Measurements from ENCODE around the gene THSD4. TPM values are rescaled to one million over a fixed set of nuclear protein-coding genes. Genes with fewer than 3 reads are reported as not detected.

Gene THSD4
- total RNA-seq, 6 donors from 2014 or later = 16.8 to 39.7 (median 21.7) TPM

GRCh38 chr15:71456362-71456761 lies 341.1 kb downstream of the THSD4 start:
- H3K36me3 ChIP-seq = no peaks in the 10 kb centered on the region
- no peaks in the 10 kb centered on the region for H3K9me3 ChIP-seq
- no peak overlapping the region for H3K4me3 ChIP-seq
- no peak overlapping the region for H3K27ac ChIP-seq
- TF ChIP-seq CTCF (IDR thresholded peaks at IDR 0.05) (no peak), EP300 (IDR thresholded peaks at IDR 0.05) (no peak), POLR2A (IDR thresholded peaks at IDR 0.05) (no peak), POLR2AphosphoS5 (IDR thresholded peaks at IDR 0.05) (no peak)
- DNase-seq = no peak
- H3K27me3 ChIP-seq = no peaks in the 10 kb centered on the region
- H3K4me1 ChIP-seq = peaks cover 0 to 8% (median 3%) of the 10 kb centered on the region in 4 donors
- no peak for ATAC-seq (ENCODE audit: low FRiP score in 2 of 2)

- Histone ChIP-seq H3K9me3 (no peaks in the 10 kb centered on the region), H3K27me3 (no peaks in the 10 kb centered on the region), H3K4me1 (peaks cover 0 to 8% (median 3%) of the 10 kb centered on the region in 4 donors), H3K36me3 (no peaks in the 10 kb centered on the region), H3K4me3 (no peak overlapping the region), H3K27ac (no peak overlapping the region)
- ATAC-seq (ENCODE audit: low FRiP score in 2 of 2) (no peak), DNase-seq (no peak)
- TF ChIP-seq EP300 (IDR thresholded peaks at IDR 0.05) (no peak), CTCF (IDR thresholded peaks at IDR 0.05) (no peak), POLR2AphosphoS5 (IDR thresholded peaks at IDR 0.05) (no peak), POLR2A (IDR thresholded peaks at IDR 0.05) (no peak)
- 95 to 97% methylated on average over 3 of the region's 3 CpGs for WGBS, 2 donors
Measured at GRCh38 chr15:71456811-71457210, 341.5 kb downstream of the THSD4 start.

- WGBS, 2 donors = 57 to 66% methylated on average over 2 of the region's 2 CpGs
- no peak overlapping the region for H3K27ac ChIP-seq
- no peaks in the 10 kb centered on the region for H3K9me3 ChIP-seq
- no peaks in the 10 kb centered on the region for H3K36me3 ChIP-seq
- H3K4me1 ChIP-seq = peaks cover 0 to 8% (median 3%) of the 10 kb centered on the region in 4 donors
- ATAC-seq (ENCODE audit: low FRiP score in 2 of 2) = no peak
- DNase-seq = no peak
- no peak overlapping the region for H3K4me3 ChIP-seq
- TF ChIP-seq POLR2A (IDR thresholded peaks at IDR 0.05) = no peak
- TF ChIP-seq POLR2AphosphoS5 (IDR thresholded peaks at IDR 0.05) = no peak
- no peak for TF ChIP-seq EP300 (IDR thresholded peaks at IDR 0.05)
- no peak for TF ChIP-seq CTCF (IDR thresholded peaks at IDR 0.05)
- no peaks in the 10 kb centered on the region for H3K27me3 ChIP-seq
Measured at GRCh38 chr15:71458089-71458660, 342.9 kb downstream of the THSD4 start.

- H3K4me1 ChIP-seq = no peaks in the 10 kb centered on the region
- ATAC-seq (ENCODE audit: low FRiP score in 2 of 2) = no peak
- WGBS, 2 donors = 78 to 100% methylated on average over 1 of the region's 1 CpG
- H3K4me3 ChIP-seq = no peak overlapping the region
- no peaks in the 10 kb centered on the region for H3K9me3 ChIP-seq
- TF ChIP-seq CTCF (IDR thresholded peaks at IDR 0.05) = no peak
- no peak for TF ChIP-seq EP300 (IDR thresholded peaks at IDR 0.05)
- no peak for TF ChIP-seq POLR2A (IDR thresholded peaks at IDR 0.05)
- no peaks in the 10 kb centered on the region for H3K36me3 ChIP-seq
- no peaks in the 10 kb centered on the region for H3K27me3 ChIP-seq
- H3K27ac ChIP-seq = no peak overlapping the region
- DNase-seq = no peak
Measured at GRCh38 chr15:71461748-71462147, 346.5 kb downstream of the THSD4 start.

GRCh38 chr15:71462638-71463037 lies 347.4 kb downstream of the THSD4 start:
- H3K27me3 ChIP-seq = no peaks in the 10 kb centered on the region
- 81 to 93% methylated on average over 1 of the region's 1 CpG for WGBS, 2 donors
- no peak overlapping the region for H3K27ac ChIP-seq
- no peaks in the 10 kb centered on the region for H3K9me3 ChIP-seq
- DNase-seq = no peak
- no peak overlapping the region for H3K4me3 ChIP-seq
- no peaks in the 10 kb centered on the region for H3K4me1 ChIP-seq
- no peak for ATAC-seq (ENCODE audit: low FRiP score in 2 of 2)
- TF ChIP-seq EP300 (IDR thresholded peaks at IDR 0.05) = no peak
- TF ChIP-seq CTCF (IDR thresholded peaks at IDR 0.05) = no peak
- TF ChIP-seq POLR2AphosphoS5 (IDR thresholded peaks at IDR 0.05) = no peak
- no peak for TF ChIP-seq POLR2A (IDR thresholded peaks at IDR 0.05)
- no peaks in the 10 kb centered on the region for H3K36me3 ChIP-seq

Measured in upper lobe of left lung (tissue), 6 donors.